Measurements from ENCODE around the gene SPATA1.

The SPATA1 gene

GRCh38 chr1:84598418-84598817, 92.2 kb downstream of the SPATA1 start:
- no peak for TF ChIP-seq CTCF (IDR thresholded peaks at IDR 0.05; ENCODE audit: low read depth, low read length, poor library complexity, severe bottlenecking)
- Histone ChIP-seq H3K4me3 (ENCODE audit: low read length) (no peak overlapping the region), H3K4me2 (ENCODE audit: low read length) (no peak overlapping the region), H3K36me3 (ENCODE audit: control insufficient read depth, low read length) (no peaks in the 10 kb centered on the region), H3K27me3 (ENCODE audit: control insufficient read depth, low read length) (no peaks in the 10 kb centered on the region), H3K27ac (ENCODE audit: low read depth, low read length) (no peak overlapping the region), H3K9me3 (ENCODE audit: control insufficient read depth, insufficient read depth, low read length) (no peaks in the 10 kb centered on the region), H3K79me2 (ENCODE audit: control insufficient read depth, low read length) (no peaks in the 10 kb centered on the region), H3K9me2 (replicated peaks; ENCODE audit: control insufficient read depth, low read length) (no peaks in the 10 kb centered on the region), H4K20me1 (ENCODE audit: control insufficient read depth, insufficient read depth, low read depth, low read length) (no peaks in the 10 kb centered on the region), H3K4me1 (ENCODE audit: control insufficient read depth, low read length) (no peaks in the 10 kb centered on the region), H3F3A (ENCODE audit: control insufficient read depth, insufficient read depth) (no peaks in the 10 kb centered on the region)

DNA sequence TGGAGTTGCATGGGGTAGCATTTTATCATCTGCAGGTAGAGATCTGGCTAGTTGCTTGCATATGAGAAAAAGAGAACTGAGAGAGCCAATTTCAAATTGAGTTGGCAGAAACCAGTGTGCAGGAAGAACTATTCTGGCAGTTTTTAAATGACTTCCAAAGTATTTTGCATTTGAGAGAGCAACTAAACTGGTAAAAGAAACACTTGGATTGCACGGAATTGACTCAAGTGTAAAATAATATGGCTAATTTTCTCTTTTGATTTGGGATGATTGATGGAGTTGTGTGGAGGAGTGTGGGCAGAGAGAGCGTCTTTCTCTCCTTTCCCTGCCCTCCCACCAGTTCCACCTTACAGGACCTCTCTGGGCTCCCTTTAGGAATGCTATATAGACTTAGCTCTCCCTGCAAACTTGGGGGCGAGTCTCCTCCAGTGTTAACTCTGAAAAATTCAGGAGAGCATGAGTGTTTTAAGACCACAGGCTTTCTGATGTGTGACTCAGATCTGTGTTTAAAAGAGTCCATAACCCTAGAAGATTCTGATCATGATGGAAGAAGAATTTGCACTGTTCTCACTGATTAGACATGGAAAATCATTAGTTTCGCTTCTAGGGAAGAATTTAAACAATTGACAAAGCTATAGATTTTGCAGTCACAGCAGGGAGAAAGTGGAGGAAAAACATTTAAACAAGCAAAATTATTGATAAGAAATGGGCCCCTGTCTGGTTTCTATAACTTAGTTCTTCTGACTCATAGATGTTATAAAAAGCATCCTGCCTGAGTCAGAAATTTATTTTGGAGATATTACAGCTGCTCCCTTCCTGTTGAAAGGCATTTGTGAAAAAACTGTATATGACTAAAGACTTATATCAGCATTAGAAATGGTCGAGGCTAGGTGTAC, 92.9 kb downstream of the SPATA1 start:
- H3K27ac ChIP-seq (ENCODE audit: low read depth, low read length): no peak overlapping the region
- peaks cover 2% of the 10 kb centered on the region; the same call in 1 of the 2 replicates for H3K9me3 ChIP-seq (ENCODE audit: control insufficient read depth, insufficient read depth, low read length)
- no peaks in the 10 kb centered on the region for H3K36me3 ChIP-seq (ENCODE audit: control insufficient read depth, low read length)
- no peaks in the 10 kb centered on the region for H3K4me1 ChIP-seq (ENCODE audit: control insufficient read depth, low read length)
- H3K9me2 ChIP-seq (replicated peaks; ENCODE audit: control insufficient read depth, low read length): no peaks in the 10 kb centered on the region
- H3K4me3 ChIP-seq (ENCODE audit: low read length): no peak overlapping the region
- H4K20me1 ChIP-seq (ENCODE audit: control insufficient read depth, insufficient read depth, low read depth, low read length): no peaks in the 10 kb centered on the region
- no peak overlapping the region for H3K4me2 ChIP-seq (ENCODE audit: low read length)
- TF ChIP-seq CTCF (IDR thresholded peaks at IDR 0.05; ENCODE audit: low read depth, low read length, poor library complexity, severe bottlenecking): no peak
- TF ChIP-seq EZH2phosphoT487 (IDR thresholded peaks at IDR 0.05; ENCODE audit: borderline replicate concordance, low read length): no peak
- H3K79me2 ChIP-seq (ENCODE audit: control insufficient read depth, low read length): no peaks in the 10 kb centered on the region
- H3K27me3 ChIP-seq (ENCODE audit: control insufficient read depth, low read length): no peaks in the 10 kb centered on the region
- no peaks in the 10 kb centered on the region for H3F3A ChIP-seq (ENCODE audit: control insufficient read depth, insufficient read depth)

GRCh38 chr1:84600796-84601195, 94.6 kb downstream of the SPATA1 start:
- no peaks in the 10 kb centered on the region for H3K36me3 ChIP-seq (ENCODE audit: control insufficient read depth, low read length)
- no peak overlapping the region for H3K4me2 ChIP-seq (ENCODE audit: low read length)
- no peak overlapping the region for H3K27ac ChIP-seq (ENCODE audit: low read depth, low read length)
- no peaks in the 10 kb centered on the region for H3K4me1 ChIP-seq (ENCODE audit: control insufficient read depth, low read length)
- no peak for TF ChIP-seq CTCF (IDR thresholded peaks at IDR 0.05; ENCODE audit: low read depth, low read length, poor library complexity, severe bottlenecking)
- TF ChIP-seq EZH2phosphoT487 (IDR thresholded peaks at IDR 0.05; ENCODE audit: borderline replicate concordance, low read length): no peak
- H3K79me2 ChIP-seq (ENCODE audit: control insufficient read depth, low read length): no peaks in the 10 kb centered on the region
- peaks cover 19% of the 10 kb centered on the region; the same call in 1 of the 2 replicates for H3K9me3 ChIP-seq (ENCODE audit: control insufficient read depth, insufficient read depth, low read length)
- H3F3A ChIP-seq (ENCODE audit: control insufficient read depth, insufficient read depth): no peaks in the 10 kb centered on the region
- no peaks in the 10 kb centered on the region for H3K27me3 ChIP-seq (ENCODE audit: control insufficient read depth, low read length)
- H3K4me3 ChIP-seq (ENCODE audit: low read length): no peak overlapping the region
- H4K20me1 ChIP-seq (ENCODE audit: control insufficient read depth, insufficient read depth, low read depth, low read length): no peaks in the 10 kb centered on the region
- no peaks in the 10 kb centered on the region for H3K9me2 ChIP-seq (replicated peaks; ENCODE audit: control insufficient read depth, low read length)
